Breast epithelium (tissue), 4 donors: Measurements from ENCODE around the gene LEKR1. TPM values are rescaled to one million over a fixed set of nuclear protein-coding genes. Genes with fewer than 3 reads are reported as not detected.
A peak's percentile ranks its signal among the peaks of the same experiment; 100 is the strongest.

Experiments used
- DNase-seq, 2 donors: peaks; one replicate each; pipeline ENCODE4 v3.0.0-alpha.2; 2019; ENCODE audit warnings: low spot score in 2 of 2
- H3K27ac ChIP-seq, 2 donors: fragments of 200-600 bp; sonication (generic) in 1 of 2; one replicate each; pipeline ENCODE4 v1.5.1; 2016 to 2019; ENCODE audit warnings: mild to moderate bottlenecking in 1 of 2
- H3K27me3 ChIP-seq, 2 donors: fragments of 200-600 bp; sonication (generic) in 1 of 2; one replicate each; pipeline versions ENCODE4 v1.5.1 to v1.6.0; 2017 to 2019; ENCODE audit warnings: control low read depth in 1 of 2, mild to moderate bottlenecking in 1 of 2
- H3K36me3 ChIP-seq: fragments of 200-600 bp; one replicate; pipeline ENCODE4 v1.5.1; 2019
- H3K4me1 ChIP-seq, 2 donors: fragments of 200-600 bp; sonication (generic); one replicate each; pipeline ENCODE4 v1.5.1; 2016 to 2019; ENCODE audit warnings: control low read depth in 1 of 2
- H3K4me3 ChIP-seq, 3 donors: fragments of 200-600 bp; sonication (generic); 1 replicate in 2 of 3; 2 replicates in 1 of 3; pipeline ENCODE4 v1.5.1; 2016 to 2019; ENCODE audit warnings: mild to moderate bottlenecking in 3 of 3, moderate library complexity in 2 of 3
- H3K9me3 ChIP-seq, 2 donors: fragments of 200-600 bp; sonication (generic) in 1 of 2; one replicate each; pipeline ENCODE4 v1.5.1; 2016 to 2019; ENCODE audit warnings: control low read depth in 1 of 2
- POLR2A ChIP-seq: fragments of 450-650 bp; IDR thresholded peaks from one replicate; pipeline ENCODE4 v1.6.1; 2016; ENCODE audit warnings: antibody characterized with exemption, mild to moderate bottlenecking, moderate library complexity
- POLR2AphosphoS5 ChIP-seq, 3 donors: sonication (generic); formaldehyde crosslinking; IDR thresholded peaks; one replicate each; pipeline ENCODE4 v1.6.1; 2017; ENCODE audit warnings: antibody characterized with exemption in 3 of 3
- intact Hi-C: fragments of 100-400 bp; cut with DNase I; formaldehyde crosslinking; loops from one replicate; pipeline ENCODE4 v1.15.1; 2023; ENCODE audit warnings: low total_unique reads
- total RNA-seq, 3 donors: library from RNA; depleted of rRNA; stranded (reverse); fragments of >200 nt; gene quantifications; one replicate each; pipeline ENCODE4 v1.1.0, GENCODE V29; 2016
- TF ChIP-seq, protein P1 (sequence below), 3 donors: fragments of 450-650 bp; IDR thresholded peaks; one replicate each; pipeline ENCODE4 v1.5.1; 2016 to 2017; ENCODE audit warnings: antibody characterized with exemption in 3 of 3, mild to moderate bottlenecking in 3 of 3, moderate library complexity in 3 of 3

The LEKR1 gene
- total RNA-seq, 3 donors from 2014 or later = 1.6 to 8.0 (median 2.3) TPM

- no peaks in the 10 kb centered on the region for H3K9me3 ChIP-seq
- no peak overlapping the region for H3K4me3 ChIP-seq
- no peak overlapping the region for H3K27ac ChIP-seq
- H3K36me3 ChIP-seq = no peaks in the 10 kb centered on the region
- no peak for DNase-seq
- no peaks in the 10 kb centered on the region for H3K27me3 ChIP-seq
- no peaks in the 10 kb centered on the region for H3K4me1 ChIP-seq
- TF ChIP-seq, protein P1, sequence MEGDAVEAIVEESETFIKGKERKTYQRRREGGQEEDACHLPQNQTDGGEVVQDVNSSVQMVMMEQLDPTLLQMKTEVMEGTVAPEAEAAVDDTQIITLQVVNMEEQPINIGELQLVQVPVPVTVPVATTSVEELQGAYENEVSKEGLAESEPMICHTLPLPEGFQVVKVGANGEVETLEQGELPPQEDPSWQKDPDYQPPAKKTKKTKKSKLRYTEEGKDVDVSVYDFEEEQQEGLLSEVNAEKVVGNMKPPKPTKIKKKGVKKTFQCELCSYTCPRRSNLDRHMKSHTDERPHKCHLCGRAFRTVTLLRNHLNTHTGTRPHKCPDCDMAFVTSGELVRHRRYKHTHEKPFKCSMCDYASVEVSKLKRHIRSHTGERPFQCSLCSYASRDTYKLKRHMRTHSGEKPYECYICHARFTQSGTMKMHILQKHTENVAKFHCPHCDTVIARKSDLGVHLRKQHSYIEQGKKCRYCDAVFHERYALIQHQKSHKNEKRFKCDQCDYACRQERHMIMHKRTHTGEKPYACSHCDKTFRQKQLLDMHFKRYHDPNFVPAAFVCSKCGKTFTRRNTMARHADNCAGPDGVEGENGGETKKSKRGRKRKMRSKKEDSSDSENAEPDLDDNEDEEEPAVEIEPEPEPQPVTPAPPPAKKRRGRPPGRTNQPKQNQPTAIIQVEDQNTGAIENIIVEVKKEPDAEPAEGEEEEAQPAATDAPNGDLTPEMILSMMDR (IDR thresholded peaks at IDR 0.05) = no peak
- intact Hi-C loops = no loop called here
Measured at GRCh38 chr3:156803952-156804741, 22.0 kb upstream of the LEKR1 start.

GRCh38 chr3:156806698-156807097 lies 19.5 kb upstream of the LEKR1 start:
- intact Hi-C loops = no loop called here
- Histone ChIP-seq H3K4me1 (no peaks in the 10 kb centered on the region), H3K27me3 (no peaks in the 10 kb centered on the region)

DNA sequence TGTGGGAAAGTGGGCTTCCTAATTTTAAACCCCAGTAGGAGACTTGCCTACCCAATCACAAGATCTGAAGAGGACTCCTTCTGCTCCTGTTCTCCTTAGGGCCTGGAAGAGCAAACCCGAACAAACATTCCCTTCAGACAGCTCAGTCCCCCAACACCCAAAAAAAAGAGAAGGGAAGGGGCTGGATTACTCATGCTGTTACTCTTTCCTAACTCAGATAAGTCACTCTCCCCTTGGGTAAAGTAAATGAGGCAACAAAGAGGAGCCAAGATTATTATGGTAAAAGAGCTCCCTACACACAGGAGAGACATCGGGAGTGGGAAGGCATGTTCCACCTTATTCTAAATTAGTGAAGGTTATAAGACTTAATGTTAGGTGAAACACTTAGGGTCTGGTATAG lies 18.1 kb upstream of the LEKR1 start:
- intact Hi-C loops = no loop called here
- TF ChIP-seq POLR2A (no peak), POLR2AphosphoS5 (IDR thresholded peaks at IDR 0.05) (no peak)
- TF ChIP-seq, protein P1 (IDR thresholded peaks at IDR 0.05) = no peak
- no peak for DNase-seq
- no peaks in the 10 kb centered on the region for H3K36me3 ChIP-seq
- no peak overlapping the region for H3K27ac ChIP-seq
- H3K4me1 ChIP-seq = peaks cover 0 to 6% of the 10 kb centered on the region in 2 donors
- H3K27me3 ChIP-seq = no peaks in the 10 kb centered on the region
- H3K4me3 ChIP-seq = no peak overlapping the region
- no peaks in the 10 kb centered on the region for H3K9me3 ChIP-seq

More at GRCh38 chr3:156806698-156807097, 19.5 kb upstream of the LEKR1 start:
- H3K9me3 ChIP-seq = no peaks in the 10 kb centered on the region
- no peak for DNase-seq
- H3K4me3 ChIP-seq = no peak overlapping the region
- no peak overlapping the region for H3K27ac ChIP-seq
- TF ChIP-seq, protein P1 (IDR thresholded peaks at IDR 0.05) = no peak
- no peak for TF ChIP-seq POLR2A
- no peak for TF ChIP-seq POLR2AphosphoS5 (IDR thresholded peaks at IDR 0.05)
- H3K36me3 ChIP-seq = no peaks in the 10 kb centered on the region

- Histone ChIP-seq H3K4me3 (no peak overlapping the region), H3K9me3 (no peaks in the 10 kb centered on the region), H3K27ac (peak overlapping the region; percentile 20 to 56), H3K36me3 (no peaks in the 10 kb centered on the region), H3K27me3 (no peaks in the 10 kb centered on the region), H3K4me1 (peaks cover 0 to 6% of the 10 kb centered on the region in 2 donors)
- TF ChIP-seq POLR2A (no peak), POLR2AphosphoS5 (IDR thresholded peaks at IDR 0.05) (no peak)
- TF ChIP-seq, protein P1 (IDR thresholded peaks at IDR 0.05) = no peak
- intact Hi-C loops = no loop called here
- DNase-seq = peak in 1 of 2 donors; percentile 51
Measured at GRCh38 chr3:156811089-156811862, 14.9 kb upstream of the LEKR1 start.
